ENCODE measurements around the gene WNT16.

WNT16 gene

GRCh38 chr7:121351682-121352081 lies 22.9 kb downstream of the WNT16 start:
- no peak for DNase-seq

- DNase-seq = no peak
Measured at GRCh38 chr7:121352323-121352722, 23.5 kb downstream of the WNT16 start.

GRCh38 chr7:121355574-121355973 lies 26.8 kb downstream of the WNT16 start:
- DNase-seq = no peak

- DNase-seq = no peak
Measured at GRCh38 chr7:121360564-121360963, 31.8 kb downstream of the WNT16 start.

- no peak for DNase-seq
Measured at GRCh38 chr7:121366852-121367431, 38.1 kb downstream of the WNT16 start.

GRCh38 chr7:121369462-121369861 lies 40.7 kb downstream of the WNT16 start:
- no peak for DNase-seq

- DNase-seq = no peak
Measured at GRCh38 chr7:121371367-121371766, 42.6 kb downstream of the WNT16 start.

GRCh38 chr7:121371883-121372282 lies 43.1 kb downstream of the WNT16 start:
- DNase-seq = no peak

- DNase-seq = no peak
Measured at GRCh38 chr7:121372376-121373010, 43.7 kb downstream of the WNT16 start.

GRCh38 chr7:121373177-121373576 lies 44.4 kb downstream of the WNT16 start:
- DNase-seq = no peak

GRCh38 chr7:121376979-121377378 lies 48.2 kb downstream of the WNT16 start:
- DNase-seq = no peak

- no peak for DNase-seq
Measured at GRCh38 chr7:121379930-121380329, 51.1 kb downstream of the WNT16 start.

- DNase-seq = no peak
Measured at GRCh38 chr7:121382473-121382872, 53.7 kb downstream of the WNT16 start.

GRCh38 chr7:121383235-121383910 lies 54.6 kb downstream of the WNT16 start:
- DNase-seq = no peak

- no peak for DNase-seq
Measured at GRCh38 chr7:121384265-121384664, 55.5 kb downstream of the WNT16 start.

GRCh38 chr7:121385056-121385799 lies 56.4 kb downstream of the WNT16 start:
- no peak for DNase-seq

GRCh38 chr7:121385800-121386179 lies 57.0 kb downstream of the WNT16 start:
- no peak for DNase-seq

GRCh38 chr7:121388950-121389349 lies 60.1 kb downstream of the WNT16 start:
- DNase-seq = no peak

- no peak for DNase-seq
Measured at GRCh38 chr7:121390109-121390508, 61.3 kb downstream of the WNT16 start.

- DNase-seq = no peak
Measured at GRCh38 chr7:121390617-121391016, 61.8 kb downstream of the WNT16 start.

Measured in stimulated activated CD8-positive, alpha-beta memory T cell treated with anti-CD3 and anti-CD28 coated beads, Interleukin-4, amount 100 ng/mL, for 48 hours (primary cell).